Adrenal gland (tissue), 12 donors: ENCODE results near the gene CUTA. TPM values are rescaled to one million over a fixed set of nuclear protein-coding genes. Genes with fewer than 3 reads are reported as not detected.

ENCODE experiments used
- DNase-seq, 7 donors: peaks; one replicate each; pipeline ENCODE4 v3.0.0-alpha.2; 2019 to 2020
- H3K27ac ChIP-seq, 5 donors: fragments of 200-600 bp; sonication (generic) in 4 of 5; 1 replicate in 3 of 5; 2 replicates in 2 of 5; pipeline versions ENCODE4 v1.5.1 to v1.8.0; 2016 to 2020; ENCODE audit warnings: mild to moderate bottlenecking in 1 of 5
- H3K27me3 ChIP-seq: fragments of 200-600 bp; 2 replicates; pipeline ENCODE4 v1.8.0; 2021
- H3K36me3 ChIP-seq, 2 donors: fragments of 200-600 bp; replicated peaks in 1 of 2; 1 replicate in 1 of 2; 2 replicates in 1 of 2; pipeline versions ENCODE4 v1.5.1 to v1.8.0; 2018 to 2022
- H3K4me1 ChIP-seq, 2 donors: fragments of 200-600 bp; replicated peaks in 1 of 2; 1 replicate in 1 of 2; 2 replicates in 1 of 2; pipeline versions ENCODE4 v1.5.1 to v1.8.0; 2018 to 2021
- H3K4me3 ChIP-seq, 4 donors: fragments of 200-600 bp; sonication (generic) in 3 of 4; one replicate each; pipeline ENCODE4 v1.5.1; 2016 to 2018
- H3K9me3 ChIP-seq, 3 donors: fragments of 200-600 bp; sonication (generic) in 1 of 3; replicated peaks in 1 of 3; 1 replicate in 2 of 3; 2 replicates in 1 of 3; pipeline versions ENCODE4 v1.5.1 to v1.8.0; 2016 to 2021
- CTCF ChIP-seq, 6 experiments: fragments of 450-650 bp in 4 of 6; fragments of 200-600 bp in 2 of 6; sonication (generic) in 1 of 6; IDR thresholded peaks; 1 replicate in 5 of 6; 2 replicates in 1 of 6; pipeline versions ENCODE4 v1.5.1 to v1.8.0; 2016 to 2021; ENCODE audit warnings: antibody characterized with exemption in 6 of 6, mild to moderate bottlenecking in 2 of 6, moderate library complexity in 1 of 6
- POLR2A ChIP-seq, 2 donors: fragments of 450-650 bp; IDR thresholded peaks; one replicate each; pipeline ENCODE4 v1.6.1; 2017; ENCODE audit warnings: antibody characterized with exemption in 2 of 2, mild to moderate bottlenecking in 2 of 2, moderate library complexity in 1 of 2
- WGBS, 4 donors: extraction: QIAGEN DNeasy Blood & Tissue Kit in 2 of 4; methylation state at CpG; one replicate each; pipeline versions ENCODE4 v1.1.5 to v1.1.7; 2013 to 2017; 5-methylcytosine and 5-hydroxymethylcytosine counted together
- intact Hi-C, 2 donors: fragments of 100-400 bp; cut with DNase I; formaldehyde crosslinking; loops; one replicate each; pipeline versions ENCODE4 v1.14.1 to v1.15.0; 2022 to 2023
- polyA plus RNA-seq, 3 donors: library from polyadenylated mRNA; stranded (reverse); fragments of 200-250 nt in 2 of 3; fragments of 350-450 nt in 1 of 3; fragmentation: Illumina TruSeq in 1 of 3; extraction: RNeasy Lipid Tissue Mini Kit (QIAGEN cat#74804) in 1 of 3; gene quantifications; one replicate each; pipeline ENCODE4 v1.2.3, GENCODE V29; 2013 to 2014
- total RNA-seq, 9 donors: library from RNA; depleted of rRNA in 4 of 9; stranded (reverse); fragments of >200 nt in 4 of 9; fragments of 120-200 nt in 1 of 9; fragmentation: NEBNext Ultra II Directional in 1 of 9; extraction: Animal tissue kit (Norgen Biotek cat#: 25700) in 1 of 9; gene quantifications; one replicate each; pipeline versions ENCODE4 v1.1.0 to v1.2.4, GENCODE V29; 2013 to 2023
- donor health status: healthy with polysubstance abuse.
- donor health status: Bipolar disorder and iron deficiency.
- donor health status: DM: yes; HTN: yes; CAD: no.
- donor health status: DM: no; HTN: no; CAD: no.
- donor health status: DM: no; HTN: no; CAD: no.
- donor health status: DM: yes; HTN: yes; CAD: no.

The CUTA gene
- total and polyA plus RNA-seq, 12 donors = 202 to 437 (median 295) TPM

GRCh38 chr6:33451606-33452005 is 33.7 kb upstream of the CUTA start:
- H3K4me1 ChIP-seq = peaks cover 5 to 14% of the 10 kb centered on the region in 2 donors
- no peak for TF ChIP-seq CTCF (IDR thresholded peaks at IDR 0.05)
- H3K9me3 ChIP-seq = no peaks in the 10 kb centered on the region
- DNase-seq = no peak
- 91 to 98% (median 93%) methylated on average over 7 to 15 of the region's 15 CpGs for WGBS, 4 donors
- intact Hi-C loops = loop anchor here in 1 of 2 donors (10.0 kb wide), 1 partner anchor 113 kb away; no protein-coding TSS in a partner anchor
- H3K36me3 ChIP-seq = peaks cover 0 to 11% of the 10 kb centered on the region in 2 donors
- H3K4me3 ChIP-seq = no peak overlapping the region
- no peak overlapping the region for H3K27ac ChIP-seq
- no peaks in the 10 kb centered on the region for H3K27me3 ChIP-seq

- Histone ChIP-seq H3K9me3 (no peaks in the 10 kb centered on the region), H3K27ac (no peak overlapping the region), H3K27me3 (no peaks in the 10 kb centered on the region), H3K4me3 (no peak overlapping the region), H3K4me1 (peaks cover 5 to 14% of the 10 kb centered on the region in 2 donors), H3K36me3 (peaks cover 0 to 8% of the 10 kb centered on the region in 2 donors)
- no peak for DNase-seq
- WGBS, 4 donors = 59 to 71% (median 67%) methylated on average over 3 of the region's 3 CpGs
- no peak for TF ChIP-seq CTCF (IDR thresholded peaks at IDR 0.05)
- TF ChIP-seq POLR2A (IDR thresholded peaks at IDR 0.05) = no peak
- intact Hi-C loops = loop anchor here in 1 of 2 donors (10.0 kb wide), 1 partner anchor 114 kb away; no protein-coding TSS in a partner anchor
These were observed 32.5 kb upstream of the CUTA start for GRCh38 chr6:33450434-33450833.

- Histone ChIP-seq H3K9me3 (no peaks in the 10 kb centered on the region), H3K4me3 (no peak overlapping the region), H3K36me3 (peaks cover 0 to 32% of the 10 kb centered on the region in 2 donors), H3K4me1 (no peaks in the 10 kb centered on the region), H3K27ac (no peak overlapping the region), H3K27me3 (no peaks in the 10 kb centered on the region)
- DNase-seq = peak in 1 of 7 donors; percentile 39
- no peak for TF ChIP-seq POLR2A (IDR thresholded peaks at IDR 0.05)
- no peak for TF ChIP-seq CTCF (IDR thresholded peaks at IDR 0.05)
- intact Hi-C loops = no loop called here
- WGBS, 4 donors = 91 to 94% (median 93%) methylated on average over 10 of the region's 10 CpGs
These were observed 28.4 kb upstream of the CUTA start for GRCh38 chr6:33446356-33446755.

GRCh38 chr6:33445119-33445603 is 27.3 kb upstream of the CUTA start:
- WGBS, 4 donors = 65 to 82% (median 75%) methylated on average over 3 of the region's 3 CpGs
- intact Hi-C loops = no loop called here

More at GRCh38 chr6:33445119-33445603, 27.3 kb upstream of the CUTA start:
- Histone ChIP-seq H3K4me1 (no peaks in the 10 kb centered on the region), H3K9me3 (no peaks in the 10 kb centered on the region), H3K36me3 (peaks cover 0 to 34% of the 10 kb centered on the region in 2 donors), H3K27me3 (no peaks in the 10 kb centered on the region), H3K27ac (peak overlapping the region in 1 of 5 donors; percentile 37), H3K4me3 (no peak overlapping the region)
- TF ChIP-seq CTCF (IDR thresholded peaks at IDR 0.05) = no peak
- no peak for TF ChIP-seq POLR2A (IDR thresholded peaks at IDR 0.05)
- peak in 2 of 7 donors; percentile 13 to 46 for DNase-seq
